ENCODE data around the gene MGME1.

The MGME1 gene

GRCh38 chr20:17976305-17976704, 7.5 kb downstream of the MGME1 start:
- DNase-seq (ENCODE audit: low spot score) = no peak
- Mint-ChIP-seq H3K36me3 (ENCODE audit: low read depth) (peaks cover 50% of the 10 kb centered on the region), H3K4me3 (no peak overlapping the region), H3K9me3 (no peaks in the 10 kb centered on the region), H3K27me3 (ENCODE audit: low read depth) (no peaks in the 10 kb centered on the region), H3K4me1 (ENCODE audit: low read depth) (peaks cover 38% of the 10 kb centered on the region), H3K27ac (peak overlapping the region; percentile 15)

- H3K27ac Mint-ChIP-seq = no peak overlapping the region
- DNase-seq (ENCODE audit: low spot score) = no peak
- no peak overlapping the region for H3K4me3 Mint-ChIP-seq
- H3K27me3 Mint-ChIP-seq (ENCODE audit: low read depth) = no peaks in the 10 kb centered on the region
- H3K9me3 Mint-ChIP-seq = no peaks in the 10 kb centered on the region
- H3K4me1 Mint-ChIP-seq (ENCODE audit: low read depth) = peaks cover 17% of the 10 kb centered on the region
- H3K36me3 Mint-ChIP-seq (ENCODE audit: low read depth) = peaks cover 45% of the 10 kb centered on the region
Measured at GRCh38 chr20:17985388-17986018, 16.7 kb downstream of the MGME1 start.

- H3K4me1 Mint-ChIP-seq (ENCODE audit: low read depth) = peaks cover 26% of the 10 kb centered on the region
- no peak overlapping the region for H3K4me3 Mint-ChIP-seq
- H3K27ac Mint-ChIP-seq = peak overlapping the region; percentile 52
Measured at GRCh38 chr20:17987988-17988387, 19.2 kb downstream of the MGME1 start.

GRCh38 chr20:17990278-17990972, 21.6 kb downstream of the MGME1 start:
- no peak overlapping the region for H3K27ac Mint-ChIP-seq
- H3K9me3 Mint-ChIP-seq = no peaks in the 10 kb centered on the region
- no peak overlapping the region for H3K4me3 Mint-ChIP-seq
- H3K4me1 Mint-ChIP-seq (ENCODE audit: low read depth) = peaks cover 30% of the 10 kb centered on the region
- no peak for DNase-seq (ENCODE audit: low spot score)
- H3K36me3 Mint-ChIP-seq (ENCODE audit: low read depth) = peaks cover 33% of the 10 kb centered on the region
- H3K27me3 Mint-ChIP-seq (ENCODE audit: low read depth) = no peaks in the 10 kb centered on the region

More at GRCh38 chr20:17987988-17988387, 19.2 kb downstream of the MGME1 start:
- DNase-seq (ENCODE audit: low spot score) = no peak
- Mint-ChIP-seq H3K9me3 (no peaks in the 10 kb centered on the region), H3K36me3 (ENCODE audit: low read depth) (peaks cover 46% of the 10 kb centered on the region), H3K27me3 (ENCODE audit: low read depth) (no peaks in the 10 kb centered on the region)

- Mint-ChIP-seq H3K4me1 (ENCODE audit: low read depth) (peaks cover 37% of the 10 kb centered on the region), H3K4me3 (peak overlapping the region; percentile 71), H3K9me3 (no peaks in the 10 kb centered on the region), H3K36me3 (ENCODE audit: low read depth) (peaks cover 28% of the 10 kb centered on the region), H3K27ac (peak overlapping the region; percentile 86), H3K27me3 (ENCODE audit: low read depth) (no peaks in the 10 kb centered on the region)
- DNase-seq (ENCODE audit: low spot score) = peak; percentile 76
Measured at GRCh38 chr20:17992224-17992637, 23.4 kb downstream of the MGME1 start.

- H3K9me3 Mint-ChIP-seq = no peaks in the 10 kb centered on the region
- no peak for DNase-seq (ENCODE audit: low spot score)
- peaks cover 36% of the 10 kb centered on the region for H3K4me1 Mint-ChIP-seq (ENCODE audit: low read depth)
- peak overlapping the region; percentile 86 for H3K27ac Mint-ChIP-seq
- H3K4me3 Mint-ChIP-seq = peak overlapping the region; percentile 71
- H3K27me3 Mint-ChIP-seq (ENCODE audit: low read depth) = no peaks in the 10 kb centered on the region
- peaks cover 22% of the 10 kb centered on the region for H3K36me3 Mint-ChIP-seq (ENCODE audit: low read depth)
Measured at GRCh38 chr20:17992847-17993513, 24.2 kb downstream of the MGME1 start.

- Mint-ChIP-seq H3K27ac (peak overlapping the region; percentile 80), H3K4me3 (peak overlapping the region; percentile 38), H3K27me3 (ENCODE audit: low read depth) (no peaks in the 10 kb centered on the region), H3K9me3 (no peaks in the 10 kb centered on the region), H3K4me1 (ENCODE audit: low read depth) (peaks cover 36% of the 10 kb centered on the region), H3K36me3 (ENCODE audit: low read depth) (peaks cover 19% of the 10 kb centered on the region)
- no peak for DNase-seq (ENCODE audit: low spot score)
Measured at GRCh38 chr20:17993546-17993945, 24.7 kb downstream of the MGME1 start.

- no peak overlapping the region for H3K4me3 Mint-ChIP-seq
- peak overlapping the region; percentile 41 for H3K27ac Mint-ChIP-seq
- H3K36me3 Mint-ChIP-seq (ENCODE audit: low read depth) = peaks cover 5% of the 10 kb centered on the region
- H3K9me3 Mint-ChIP-seq = no peaks in the 10 kb centered on the region
- H3K27me3 Mint-ChIP-seq (ENCODE audit: low read depth) = peaks cover 4% of the 10 kb centered on the region
- DNase-seq (ENCODE audit: low spot score) = peak; percentile 38
- H3K4me1 Mint-ChIP-seq (ENCODE audit: low read depth) = peaks cover 35% of the 10 kb centered on the region
Measured at GRCh38 chr20:17995967-17996819, 27.4 kb downstream of the MGME1 start.

GRCh38 chr20:17998446-17998845, 29.6 kb downstream of the MGME1 start:
- Mint-ChIP-seq H3K4me1 (ENCODE audit: low read depth) (peaks cover 22% of the 10 kb centered on the region), H3K27ac (no peak overlapping the region), H3K9me3 (no peaks in the 10 kb centered on the region), H3K4me3 (no peak overlapping the region), H3K27me3 (ENCODE audit: low read depth) (peaks cover 4% of the 10 kb centered on the region), H3K36me3 (ENCODE audit: low read depth) (no peaks in the 10 kb centered on the region)
- no peak for DNase-seq (ENCODE audit: low spot score)

GRCh38 chr20:17999566-17999965, 30.7 kb downstream of the MGME1 start:
- H3K27ac Mint-ChIP-seq = no peak overlapping the region
- DNase-seq (ENCODE audit: low spot score) = no peak
- H3K27me3 Mint-ChIP-seq (ENCODE audit: low read depth) = peaks cover 4% of the 10 kb centered on the region
- no peak overlapping the region for H3K4me3 Mint-ChIP-seq
- no peaks in the 10 kb centered on the region for H3K36me3 Mint-ChIP-seq (ENCODE audit: low read depth)
- H3K4me1 Mint-ChIP-seq (ENCODE audit: low read depth) = peaks cover 18% of the 10 kb centered on the region
- no peaks in the 10 kb centered on the region for H3K9me3 Mint-ChIP-seq

GRCh38 chr20:18001131-18001921, 32.5 kb downstream of the MGME1 start:
- no peak overlapping the region for H3K4me3 Mint-ChIP-seq
- H3K36me3 Mint-ChIP-seq (ENCODE audit: low read depth) = no peaks in the 10 kb centered on the region
- H3K27me3 Mint-ChIP-seq (ENCODE audit: low read depth) = peaks cover 4% of the 10 kb centered on the region
- peaks cover 9% of the 10 kb centered on the region for H3K4me1 Mint-ChIP-seq (ENCODE audit: low read depth)
- DNase-seq (ENCODE audit: low spot score) = no peak
- H3K27ac Mint-ChIP-seq = no peak overlapping the region
- no peaks in the 10 kb centered on the region for H3K9me3 Mint-ChIP-seq

GRCh38 chr20:18003897-18004296, 35.1 kb downstream of the MGME1 start:
- Mint-ChIP-seq H3K9me3 (no peaks in the 10 kb centered on the region), H3K27ac (no peak overlapping the region), H3K36me3 (ENCODE audit: low read depth) (no peaks in the 10 kb centered on the region), H3K4me3 (no peak overlapping the region), H3K4me1 (ENCODE audit: low read depth) (no peaks in the 10 kb centered on the region), H3K27me3 (ENCODE audit: low read depth) (peaks cover 4% of the 10 kb centered on the region)
- no peak for DNase-seq (ENCODE audit: low spot score)

- H3K9me3 Mint-ChIP-seq = no peaks in the 10 kb centered on the region
- peaks cover 2% of the 10 kb centered on the region for H3K27me3 Mint-ChIP-seq (ENCODE audit: low read depth)
- H3K4me3 Mint-ChIP-seq = no peak overlapping the region
- no peaks in the 10 kb centered on the region for H3K4me1 Mint-ChIP-seq (ENCODE audit: low read depth)
- no peaks in the 10 kb centered on the region for H3K36me3 Mint-ChIP-seq (ENCODE audit: low read depth)
- H3K27ac Mint-ChIP-seq = no peak overlapping the region
- DNase-seq (ENCODE audit: low spot score) = no peak
Measured at GRCh38 chr20:18004384-18005031, 35.7 kb downstream of the MGME1 start.

Data from T-helper 2 cell treated with Interferon-gamma antibody and Interleukin-4, amounts not matched to agents 5 μg/mL and 100 μg/mL, for 36 hours (primary cell).